ENCODE results near the gene CFAP47.
"Not testable (repeated sequence)": the region's sequence is repeated elsewhere in the genome, so short reads cannot be mapped to it uniquely, and the experiment has no call there.

CFAP47 gene, protein sequence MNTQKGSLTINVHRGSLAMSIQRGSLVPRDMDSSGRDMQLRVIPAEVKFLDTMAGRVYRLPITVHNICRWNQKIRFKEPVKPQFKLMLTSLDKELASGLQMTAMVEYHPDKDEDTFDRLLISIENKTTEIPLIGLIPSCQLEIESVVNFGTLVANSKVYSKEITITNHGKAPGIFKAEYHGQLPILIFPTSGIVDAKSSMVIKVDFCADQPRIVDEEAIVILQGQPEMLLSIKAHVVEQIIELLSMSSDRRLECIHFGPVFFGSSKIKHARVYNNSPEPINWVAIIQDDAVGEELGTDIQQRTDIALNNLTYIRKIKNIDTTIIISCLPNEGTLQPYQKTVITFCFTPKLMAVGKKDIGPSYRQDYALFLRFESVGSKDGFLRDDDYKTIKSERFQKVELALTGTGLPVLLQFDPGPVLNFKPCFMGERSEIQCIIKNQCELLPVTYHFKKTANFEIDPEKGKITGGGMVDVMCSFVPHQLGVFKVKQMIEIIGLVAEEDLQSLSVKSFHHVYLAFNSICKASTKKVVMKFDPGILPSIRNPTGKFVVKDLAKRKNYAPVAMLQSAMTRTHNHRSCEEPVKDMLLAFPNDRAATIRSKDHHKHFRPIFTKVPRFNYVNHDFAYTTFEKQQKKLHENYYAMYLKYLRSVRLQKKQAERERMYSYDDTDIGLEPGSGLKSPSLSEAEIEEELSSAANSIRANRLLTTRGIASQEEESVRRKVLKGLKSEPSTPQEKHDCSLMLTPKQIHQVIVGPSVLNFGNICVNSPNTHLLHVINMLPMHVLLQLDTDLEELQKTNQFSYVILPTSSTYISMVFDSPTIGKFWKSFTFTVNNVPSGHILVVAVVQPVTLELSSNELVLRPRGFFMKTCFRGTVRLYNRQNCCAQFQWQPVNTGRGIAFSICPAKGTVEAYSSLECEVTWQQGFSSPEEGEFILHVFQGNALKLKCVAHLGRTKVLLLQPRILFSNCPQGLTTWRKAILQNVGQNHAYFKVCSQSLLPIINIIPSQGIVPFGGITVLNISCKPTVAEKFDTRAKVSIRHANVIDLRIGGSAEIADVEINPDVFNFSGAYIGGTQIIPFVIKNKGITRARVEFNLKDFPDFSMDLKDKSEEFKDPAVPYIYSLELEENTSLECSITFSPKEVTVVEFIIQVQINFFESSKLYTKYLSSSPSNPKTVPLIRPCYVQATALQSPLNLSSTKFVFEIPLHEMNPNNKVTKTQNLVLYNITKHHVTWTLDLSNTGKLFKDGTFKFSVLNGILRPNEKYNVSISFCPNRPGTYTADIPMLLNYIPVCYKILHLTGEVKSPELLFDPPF (N-terminal part only)

DNA sequence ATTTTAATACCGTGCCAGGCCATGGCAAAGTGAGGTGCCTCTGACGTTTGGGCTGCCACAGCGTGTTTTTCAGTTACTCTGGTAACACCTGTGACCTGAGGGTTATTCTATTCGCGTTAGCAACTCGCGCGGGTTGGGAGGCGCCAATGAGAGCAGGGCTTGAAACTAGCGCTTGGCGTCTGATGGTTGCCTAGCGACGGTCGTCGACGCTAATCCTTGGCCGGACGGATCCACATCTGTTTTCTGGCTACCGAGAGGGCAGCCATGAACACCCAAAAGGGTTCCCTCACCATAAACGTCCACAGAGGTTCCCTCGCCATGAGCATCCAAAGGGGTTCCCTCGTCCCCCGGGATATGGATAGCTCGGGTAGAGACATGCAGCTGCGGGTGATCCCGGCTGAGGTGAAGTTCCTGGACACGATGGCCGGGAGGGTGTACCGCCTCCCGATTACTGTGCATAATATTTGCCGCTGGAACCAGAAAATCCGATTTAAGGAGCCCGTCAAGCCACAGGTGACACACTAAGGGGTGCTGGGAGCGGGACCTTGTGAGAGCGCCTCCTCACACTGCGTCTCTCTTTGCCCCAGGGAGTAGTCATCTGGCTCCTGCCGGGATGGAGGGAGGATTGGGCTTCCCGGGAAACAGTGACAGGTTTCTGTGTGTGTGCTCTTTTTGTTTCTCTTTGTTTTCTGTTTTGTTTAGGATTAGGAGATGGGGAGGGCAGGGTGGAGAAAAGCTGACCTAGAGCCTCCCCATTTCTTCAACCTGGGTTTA lies at the start of gene CFAP47:
TSS of gene CFAP47 (plus strand) at position 199 of the 774 bp plus-strand sequence. CDS start at position 265, 66 bp downstream.
- no peak for DNase-seq (ENCODE audit: low read depth)
- no peak within 1 kb of the TSS for H3K4me3 ChIP-seq (ENCODE audit: low read depth, low read length)
- TF ChIP-seq, protein P1, sequence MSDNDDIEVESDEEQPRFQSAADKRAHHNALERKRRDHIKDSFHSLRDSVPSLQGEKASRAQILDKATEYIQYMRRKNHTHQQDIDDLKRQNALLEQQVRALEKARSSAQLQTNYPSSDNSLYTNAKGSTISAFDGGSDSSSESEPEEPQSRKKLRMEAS (IDR thresholded peaks at IDR 0.05; ENCODE audit: low read depth, low read length), result no peak
- TF ChIP-seq MYC (IDR thresholded peaks at IDR 0.05; ENCODE audit: low read depth, low read length), result no peak
- TF ChIP-seq, protein P2, sequence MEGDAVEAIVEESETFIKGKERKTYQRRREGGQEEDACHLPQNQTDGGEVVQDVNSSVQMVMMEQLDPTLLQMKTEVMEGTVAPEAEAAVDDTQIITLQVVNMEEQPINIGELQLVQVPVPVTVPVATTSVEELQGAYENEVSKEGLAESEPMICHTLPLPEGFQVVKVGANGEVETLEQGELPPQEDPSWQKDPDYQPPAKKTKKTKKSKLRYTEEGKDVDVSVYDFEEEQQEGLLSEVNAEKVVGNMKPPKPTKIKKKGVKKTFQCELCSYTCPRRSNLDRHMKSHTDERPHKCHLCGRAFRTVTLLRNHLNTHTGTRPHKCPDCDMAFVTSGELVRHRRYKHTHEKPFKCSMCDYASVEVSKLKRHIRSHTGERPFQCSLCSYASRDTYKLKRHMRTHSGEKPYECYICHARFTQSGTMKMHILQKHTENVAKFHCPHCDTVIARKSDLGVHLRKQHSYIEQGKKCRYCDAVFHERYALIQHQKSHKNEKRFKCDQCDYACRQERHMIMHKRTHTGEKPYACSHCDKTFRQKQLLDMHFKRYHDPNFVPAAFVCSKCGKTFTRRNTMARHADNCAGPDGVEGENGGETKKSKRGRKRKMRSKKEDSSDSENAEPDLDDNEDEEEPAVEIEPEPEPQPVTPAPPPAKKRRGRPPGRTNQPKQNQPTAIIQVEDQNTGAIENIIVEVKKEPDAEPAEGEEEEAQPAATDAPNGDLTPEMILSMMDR (IDR thresholded peaks at IDR 0.05; ENCODE audit: low read depth, low read length), result no peak
- no peak for TF ChIP-seq POLR2A (IDR thresholded peaks at IDR 0.05; ENCODE audit: extremely low read depth, insufficient read length)

DNA sequence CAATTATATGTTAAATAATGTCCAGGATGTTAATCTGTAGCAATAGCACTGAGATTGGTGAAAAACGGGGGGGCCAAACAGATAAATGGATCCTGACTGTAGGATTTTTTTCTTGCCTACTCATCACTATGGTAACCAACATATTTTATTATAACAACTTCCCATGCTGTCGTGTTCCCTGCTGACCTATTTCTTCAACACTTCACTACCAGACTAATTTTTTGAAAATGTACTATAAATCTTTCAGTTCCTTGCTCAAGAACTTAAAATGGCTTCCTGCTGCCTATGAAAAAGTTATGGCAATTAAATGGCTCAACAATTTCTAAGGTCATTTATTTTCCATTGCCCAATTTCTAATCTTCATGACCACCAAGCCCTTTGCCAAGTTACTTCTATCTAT lies 38.9 kb upstream of the CFAP47 start:
- TF ChIP-seq, protein P2 (IDR thresholded peaks at IDR 0.05; ENCODE audit: low read depth, low read length), result no peak
- no peak for DNase-seq (ENCODE audit: low read depth)
- H3K4me3 ChIP-seq (ENCODE audit: low read depth, low read length), result no peak overlapping the region

DNA sequence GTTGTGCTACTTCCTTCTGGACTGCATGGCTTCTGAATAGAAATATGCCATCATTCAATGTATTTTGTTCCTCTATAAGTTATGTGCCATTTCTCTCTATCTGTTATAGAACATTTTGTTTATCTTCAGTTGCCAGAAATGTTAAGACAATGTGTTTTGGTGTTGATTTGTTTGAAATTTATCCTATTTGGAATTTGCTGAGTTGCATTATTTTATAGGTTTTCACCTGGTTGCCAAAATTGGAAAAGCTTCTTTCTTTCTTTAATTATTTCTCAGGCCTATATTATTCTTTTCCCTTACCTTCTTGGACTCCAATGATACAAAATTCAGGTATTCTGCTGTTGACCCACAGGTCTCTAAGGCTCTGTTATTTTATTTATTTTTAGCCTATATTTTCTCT lies 33.4 kb upstream of the CFAP47 start:
- TF ChIP-seq, protein P2 (IDR thresholded peaks at IDR 0.05; ENCODE audit: low read depth, low read length), result no peak
- TF ChIP-seq POLR2A (IDR thresholded peaks at IDR 0.05; ENCODE audit: extremely low read depth, insufficient read length) (no peak), MYC (IDR thresholded peaks at IDR 0.05; ENCODE audit: low read depth, low read length) (no peak)
- TF ChIP-seq, protein P1 (IDR thresholded peaks at IDR 0.05; ENCODE audit: low read depth, low read length), result no peak
- no peak for DNase-seq (ENCODE audit: low read depth)
- no peak overlapping the region for H3K4me3 ChIP-seq (ENCODE audit: low read depth, low read length)

DNA sequence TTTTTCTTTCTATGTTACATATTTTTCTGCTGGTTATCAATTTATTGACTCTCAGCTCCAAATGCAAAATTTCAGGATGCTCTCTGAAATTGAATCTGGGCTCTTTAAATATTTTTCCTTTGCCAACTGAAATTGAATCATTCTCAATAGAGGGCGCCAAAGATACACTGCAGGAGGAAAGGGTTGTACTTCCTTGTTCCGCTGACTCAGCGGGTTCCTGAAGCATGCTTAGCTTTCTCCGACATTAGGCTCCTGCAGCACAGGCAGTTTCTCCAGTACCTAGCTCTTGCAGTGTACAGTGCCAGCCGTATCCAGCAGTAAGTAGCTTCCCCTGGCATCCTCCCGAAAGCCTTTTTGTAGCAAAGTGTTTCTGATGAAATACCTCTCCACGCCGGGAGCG lies 28.8 kb upstream of the CFAP47 start:
- H3K4me3 ChIP-seq (ENCODE audit: low read depth, low read length), result no peak overlapping the region
- DNase-seq (ENCODE audit: low read depth), result peak; percentile 64
- TF ChIP-seq POLR2A (IDR thresholded peaks at IDR 0.05; ENCODE audit: extremely low read depth, insufficient read length) (no peak), MYC (IDR thresholded peaks at IDR 0.05; ENCODE audit: low read depth, low read length) (no peak; the same call in 1 of the 2 replicates)
- TF ChIP-seq, protein P1 (IDR thresholded peaks at IDR 0.05; ENCODE audit: low read depth, low read length), result no peak
- TF ChIP-seq, protein P2 (IDR thresholded peaks at IDR 0.05; ENCODE audit: low read depth, low read length), result peak; percentile 35

DNA sequence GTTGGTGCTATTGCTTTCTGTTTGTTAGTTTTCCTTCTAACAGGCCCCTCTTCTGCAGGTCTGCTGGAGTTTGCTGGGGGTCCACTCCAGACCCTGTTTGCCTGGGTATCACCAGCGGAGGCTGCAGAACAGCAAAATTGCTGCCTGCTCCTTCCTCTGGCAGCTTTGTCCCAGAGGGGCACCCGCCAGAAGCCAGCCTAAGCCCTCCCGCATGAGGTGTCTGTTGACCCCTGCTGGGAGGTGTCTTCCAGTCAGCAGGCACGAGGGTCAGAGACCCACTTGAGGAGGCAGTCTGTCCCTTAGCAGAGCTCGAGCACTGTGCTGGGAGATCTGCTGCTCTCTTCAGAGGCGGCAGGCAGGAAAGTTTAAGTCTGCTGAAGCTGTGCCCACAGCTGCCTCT lies 67.3 kb downstream of the CFAP47 start:
- not testable (repeated sequence) for DNase-seq (ENCODE audit: low read depth)

More for the DNA sequence above, 67.3 kb downstream of the CFAP47 start:
- not testable (repeated sequence) for H3K4me3 ChIP-seq (ENCODE audit: low read depth, low read length)

Measured in NB4 (cell line).